Lower leg skin (tissue), 4 donors: Measurements from ENCODE around the gene PLD1. TPM values are rescaled to one million over a fixed set of nuclear protein-coding genes. Genes with fewer than 3 reads are reported as not detected.
A peak's percentile ranks its signal among the peaks of the same experiment; 100 is the strongest.
"Not testable (repeated sequence)": the region's sequence is repeated elsewhere in the genome, so short reads cannot be mapped to it uniquely, and the experiment has no call there.

ENCODE experiments used
- DNase-seq, 2 donors: peaks; one replicate each; pipeline ENCODE4 v3.0.0-alpha.2; 2019; ENCODE audit warnings: low spot score in 2 of 2
- H3K4me3 ChIP-seq: fragments of 200-600 bp; sonication (generic); 2 replicates; pipeline ENCODE4 v1.5.1; 2017; ENCODE audit warnings: mild to moderate bottlenecking, low read depth; ENCODE audit not compliant: poor library complexity, severe bottlenecking
- CTCF ChIP-seq, 3 donors: fragments of 450-650 bp; IDR thresholded peaks; one replicate each; pipeline ENCODE4 v1.5.1; 2016; ENCODE audit warnings: antibody characterized with exemption in 3 of 3, mild to moderate bottlenecking in 3 of 3, moderate library complexity in 2 of 3
- POLR2A ChIP-seq, 2 donors: fragments of 450-650 bp; IDR thresholded peaks; one replicate each; pipeline ENCODE4 v1.6.1; 2016 to 2017; ENCODE audit warnings: antibody characterized with exemption in 2 of 2, mild to moderate bottlenecking in 1 of 2, moderate library complexity in 1 of 2
- WGBS, 2 donors: methylation state at CpG; one replicate each; pipeline ENCODE4 v1.1.5; 2018; 5-methylcytosine and 5-hydroxymethylcytosine counted together
- intact Hi-C: fragments of 100-400 bp; cut with DNase I; formaldehyde crosslinking; loops from one replicate; pipeline ENCODE4 v1.15.0; 2023; ENCODE audit warnings: low total_unique reads
- total RNA-seq, 4 donors: library from RNA; depleted of rRNA; stranded (reverse); fragments of >200 nt; gene quantifications; one replicate each; pipeline ENCODE4 v1.1.0, GENCODE V29; 2016

Gene PLD1
- total RNA-seq, 4 donors from 2014 or later = 26.4 to 55.8 (median 48.7) TPM

- TF ChIP-seq POLR2A (IDR thresholded peaks at IDR 0.05) (no peak), CTCF (IDR thresholded peaks at IDR 0.05) (no peak)
- H3K4me3 ChIP-seq = no peak overlapping the region
- intact Hi-C loops = no loop called here
- 89% methylated on average over 4 of the region's 4 CpGs for WGBS, 2 donors
- DNase-seq = no peak
Observed at GRCh38 chr3:171817074-171817800, 7.0 kb upstream of the PLD1 start.

GRCh38 chr3:171815973-171816595 lies 5.8 kb upstream of the PLD1 start:
- no peak overlapping the region for H3K4me3 ChIP-seq
- no peak for DNase-seq
- TF ChIP-seq CTCF (IDR thresholded peaks at IDR 0.05) (no peak), POLR2A (IDR thresholded peaks at IDR 0.05) (no peak)
- 37 to 47% methylated on average over 2 of the region's 2 CpGs for WGBS, 2 donors
- intact Hi-C loops = no loop called here

- H3K4me3 ChIP-seq, DNase-seq, intact Hi-C loops: not testable (repeated sequence)
- WGBS, 2 donors = 94 to 97% methylated on average over 6 of the region's 6 CpGs
Observed at GRCh38 chr3:171814662-171815061, 4.4 kb upstream of the PLD1 start.

GRCh38 chr3:171813897-171814460 lies 3.7 kb upstream of the PLD1 start:
- intact Hi-C loops = no loop called here
- 59 to 61% methylated on average over 4 of the region's 4 CpGs for WGBS, 2 donors
- no peak overlapping the region for H3K4me3 ChIP-seq
- peak in 1 of 2 donors; percentile 69 for DNase-seq
- TF ChIP-seq CTCF (IDR thresholded peaks at IDR 0.05) (no peak), POLR2A (IDR thresholded peaks at IDR 0.05) (no peak)

GRCh38 chr3:171813278-171813896 lies 3.1 kb upstream of the PLD1 start:
- intact Hi-C loops = no loop called here
- WGBS, 2 donors = 92% methylated on average over 3 of the region's 3 CpGs
- no peak overlapping the region for H3K4me3 ChIP-seq
- no peak for DNase-seq
- TF ChIP-seq POLR2A (IDR thresholded peaks at IDR 0.05) = no peak
- no peak for TF ChIP-seq CTCF (IDR thresholded peaks at IDR 0.05)

GRCh38 chr3:171812811-171813210 lies 2.5 kb upstream of the PLD1 start:
- H3K4me3 ChIP-seq = no peak overlapping the region
- no peak for DNase-seq
- 78 to 80% methylated on average over 2 of the region's 2 CpGs for WGBS, 2 donors
- TF ChIP-seq POLR2A (IDR thresholded peaks at IDR 0.05) (no peak), CTCF (IDR thresholded peaks at IDR 0.05) (no peak)
- intact Hi-C loops = no loop called here
